ENCODE data around the gene UBA1.

DNA sequence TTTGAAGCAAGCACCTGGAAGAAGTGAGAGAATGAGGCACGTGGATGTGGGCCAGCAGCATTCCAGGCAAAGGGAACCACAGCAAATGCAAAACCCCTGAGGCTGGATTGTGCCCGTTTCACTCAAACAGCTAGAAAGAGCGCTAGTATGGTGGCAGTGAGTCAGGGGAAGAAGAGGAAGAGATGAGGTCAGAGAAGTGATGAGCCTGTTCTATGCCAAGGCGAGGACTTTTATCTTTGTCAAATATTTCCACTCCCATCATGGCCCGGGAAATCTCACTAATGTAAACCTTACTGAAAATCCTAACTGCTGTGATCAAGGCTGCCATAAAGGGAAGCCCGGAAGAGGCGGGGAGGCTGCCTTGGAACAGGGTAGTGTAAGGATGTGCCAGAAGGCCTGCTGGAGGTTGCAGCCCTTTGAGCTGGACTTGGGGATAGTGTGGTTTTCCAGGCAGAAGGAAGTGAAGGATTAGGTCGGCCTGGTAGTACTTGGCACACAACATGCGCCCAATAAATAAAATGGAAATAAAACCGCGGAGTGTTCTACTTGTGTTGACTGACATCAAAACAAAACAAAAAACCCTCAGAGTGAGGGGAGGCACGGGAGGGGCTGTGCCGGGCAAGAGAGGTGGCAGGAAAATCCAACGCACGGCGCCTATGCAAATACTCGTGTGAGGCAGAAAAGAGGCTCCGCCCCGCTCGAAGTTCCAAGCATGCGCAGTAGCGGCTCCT lies 23.7 kb downstream of the UBA1 start:
- no peak for TF ChIP-seq CTCF (IDR thresholded peaks at IDR 0.05; ENCODE audit: low read length)
- TF ChIP-seq EZH2 (IDR thresholded peaks at IDR 0.05; ENCODE audit: borderline replicate concordance, low read length), result no peak

Measured in OCI-LY1 (cell line).